HepG2 (cell line): Measurements from ENCODE around the gene RAC3. TPM values are rescaled to one million over a fixed set of nuclear protein-coding genes. Genes with fewer than 3 reads are reported as not detected.
A peak's percentile ranks its signal among the peaks of the same experiment; 100 is the strongest.

Experiments used
- ELK4 ChIP-seq: sonication (generic); formaldehyde crosslinking; IDR thresholded peaks from 2 replicates; pipeline ENCODE4 v1.9.0; 2021; ENCODE audit warnings: missing genetic modification reagents, borderline replicate concordance
- GZF1 ChIP-seq: sonication (generic); formaldehyde crosslinking; IDR thresholded peaks from 2 replicates; pipeline ENCODE4 v1.5.1; 2020; ENCODE audit warnings: mild to moderate bottlenecking, missing genetic modification reagents
- MLX ChIP-seq: IDR thresholded peaks from 2 replicates; pipeline ENCODE4 v1.6.1; 2016
- MYPOP ChIP-seq: sonication (generic); formaldehyde crosslinking; IDR thresholded peaks from 2 replicates; pipeline ENCODE4 v1.8.1; 2023; ENCODE audit warnings: mild to moderate bottlenecking, moderate library complexity, missing genetic modification reagents
- NBN ChIP-seq: fragments of 450-650 bp; conservative IDR thresholded peaks from 2 replicates; pipeline ENCODE4 v1.6.1; 2017
- NFE2 ChIP-seq: sonication (generic); formaldehyde crosslinking; IDR thresholded peaks from 2 replicates; pipeline ENCODE4 v1.4.0; 2020; ENCODE audit warnings: missing genetic modification reagents
- PCBP2 ChIP-seq: fragments of 200-400 bp; formaldehyde crosslinking; optimal IDR thresholded peaks from 2 replicates; pipeline ENCODE3; 2018; ENCODE audit warnings: low read length, low read depth; ENCODE audit not compliant: poor library complexity, severe bottlenecking
- RBFOX2 ChIP-seq: fragments of 200-400 bp; formaldehyde crosslinking; IDR thresholded peaks from 2 replicates; pipeline ENCODE4 v1.6.1; 2017; ENCODE audit warnings: low read depth, mild to moderate bottlenecking, low read length
- SNAPC5 ChIP-seq: sonication (generic); formaldehyde crosslinking; IDR thresholded peaks from 2 replicates; pipeline ENCODE4 v1.8.1; 2023; ENCODE audit warnings: mild to moderate bottlenecking, missing genetic modification reagents, borderline replicate concordance
- STAT6 ChIP-seq: sonication (generic); formaldehyde crosslinking; IDR thresholded peaks from 2 replicates; pipeline ENCODE4 v1.4.0; 2020; ENCODE audit warnings: missing genetic modification reagents, mild to moderate bottlenecking, borderline replicate concordance
- TAF15 ChIP-seq: fragments of 200-400 bp; formaldehyde crosslinking; IDR thresholded peaks from one replicate; pipeline ENCODE4 v1.6.1; 2018; ENCODE audit warnings: mild to moderate bottlenecking, low read depth, low read length; ENCODE audit not compliant: poor library complexity, severe bottlenecking
- ZFP37 ChIP-seq: sonication (generic); formaldehyde crosslinking; IDR thresholded peaks from 2 replicates; pipeline ENCODE4 v1.4.0; 2020; ENCODE audit warnings: missing genetic modification reagents, borderline replicate concordance
- ZKSCAN8 ChIP-seq: IDR thresholded peaks from 2 replicates; pipeline ENCODE4 v1.6.1; 2016; ENCODE audit warnings: borderline replicate concordance, missing genetic modification reagents, missing compliant biosample characterization
- ZNF256 ChIP-seq: sonication (generic); formaldehyde crosslinking; conservative IDR thresholded peaks from 2 replicates; pipeline ENCODE4 v1.4.0; 2020; ENCODE audit warnings: missing genetic modification reagents
- ZNF335 ChIP-seq: sonication (generic); formaldehyde crosslinking; IDR thresholded peaks from 2 replicates; pipeline ENCODE4 v1.4.0; 2020; ENCODE audit warnings: missing genetic modification reagents
- ZNF431 ChIP-seq: sonication (generic); formaldehyde crosslinking; IDR thresholded peaks from 2 replicates; pipeline ENCODE4 v1.9.0; 2022; ENCODE audit warnings: missing genetic modification reagents, low read depth, mild to moderate bottlenecking, borderline replicate concordance
- polyA plus RNA-seq, 8 experiments: library from polyadenylated mRNA; depleted of rRNA in 3 of 8; stranded (reverse) in 7 of 8; unstranded in 1 of 8; fragments of >200 nt; fragmentation: Illumina TruSeq in 4 of 8; extraction: Trizol in 4 of 8; gene quantifications; 2 replicates each; pipeline versions ENCODE4 v1.2.1 to v1.2.3, GENCODE V29; 2011 to 2016; ENCODE audit warnings: low read depth in 4 of 8, missing spikeins in 1 of 8, mixed read lengths in 1 of 8; ENCODE audit not compliant: insufficient read depth in 1 of 8
- total RNA-seq, 5 experiments: library from RNA; depleted of rRNA; stranded (reverse); fragments of >200 nt; fragmentation: Illumina TruSeq; extraction: Trizol; gene quantifications; 2 replicates each; pipeline ENCODE4 v1.2.3, GENCODE V29; 2016; ENCODE audit warnings: low read depth in 1 of 5
- TF ChIP-seq, protein P1 (sequence below): sonication (generic); formaldehyde crosslinking; IDR thresholded peaks from 2 replicates; pipeline ENCODE4 v1.5.0; 2020; ENCODE audit warnings: mild to moderate bottlenecking, missing genetic modification reagents, borderline replicate concordance

Gene RAC3
- total and polyA plus RNA-seq, 2 of the 13 experiments (the other 11 are each of a cell fraction or from before 2014, with no cell fraction given): 10.5 to 21.3 TPM

DNA sequence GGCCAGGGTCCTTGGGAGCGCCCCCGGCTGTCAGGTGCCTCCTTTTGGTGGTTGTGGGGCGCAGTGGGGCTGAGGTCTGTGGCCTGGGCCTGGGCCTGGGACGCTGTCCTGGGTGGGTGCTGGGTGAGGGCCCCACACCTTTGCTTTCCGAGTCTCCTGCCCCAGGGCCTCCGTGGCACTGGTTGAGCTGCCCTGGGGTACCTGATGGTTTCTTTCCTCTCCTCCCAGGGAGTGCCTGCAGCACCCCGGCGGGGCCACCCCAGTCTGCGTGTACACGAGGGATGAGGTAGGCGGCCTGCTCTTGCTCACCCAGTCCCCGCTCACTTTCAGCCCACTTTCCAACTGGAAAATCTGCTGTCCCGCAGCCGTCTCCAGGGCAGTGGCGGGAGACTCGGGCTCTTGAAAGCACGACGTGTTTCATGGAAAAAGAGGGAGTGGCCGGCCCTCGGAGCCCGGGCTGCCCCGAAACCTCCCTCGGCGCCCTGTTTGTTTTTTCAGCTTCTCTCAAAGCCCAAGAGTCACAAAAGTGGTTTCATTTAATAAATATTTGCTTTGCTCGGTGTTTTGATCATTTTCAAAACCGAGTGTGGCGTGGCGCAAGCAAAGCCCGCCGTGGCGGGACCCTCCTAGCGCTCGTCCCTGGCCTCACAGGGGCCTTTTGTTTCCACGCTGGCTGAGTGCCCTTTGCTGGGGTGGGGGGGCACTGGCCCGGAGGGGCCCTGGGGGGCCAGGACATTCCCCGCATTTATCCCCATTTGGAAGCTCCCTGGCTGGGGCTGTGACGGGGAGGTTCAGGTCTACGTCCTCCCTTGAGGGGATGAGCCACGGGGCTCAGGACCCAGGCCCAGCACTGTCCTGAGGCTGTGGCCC, 36.6 kb upstream of the RAC3 start (continued):
- TF ChIP-seq STAT6 (CRISPR knock-in tag) (no peak; the same call in 1 of the 2 replicates), TAF15 (peak; percentile 73), ZNF431 (CRISPR knock-in tag) (no peak), GZF1 (CRISPR knock-in tag) (no peak), ZNF335 (no peak), NBN (no peak), MYPOP (CRISPR knock-in tag) (peak; percentile 86), MLX (CRISPR knock-in tag) (peak; percentile 62), RBFOX2 (peak; percentile 99), ZFP37 (CRISPR knock-in tag) (no peak), SNAPC5 (CRISPR knock-in tag) (0 out of 2 replicates have a peak, but pooled peaks have one; percentile 21), ZKSCAN8 (peak; percentile 16; the same call in 1 of the 2 replicates), ZNF256 (CRISPR knock-in tag) (peak; percentile 49; the same call in 1 of the 2 replicates), ELK4 (CRISPR knock-in tag) (no peak), PCBP2 (no peak), NFE2 (CRISPR knock-in tag) (no peak)
- TF ChIP-seq, protein P1, sequence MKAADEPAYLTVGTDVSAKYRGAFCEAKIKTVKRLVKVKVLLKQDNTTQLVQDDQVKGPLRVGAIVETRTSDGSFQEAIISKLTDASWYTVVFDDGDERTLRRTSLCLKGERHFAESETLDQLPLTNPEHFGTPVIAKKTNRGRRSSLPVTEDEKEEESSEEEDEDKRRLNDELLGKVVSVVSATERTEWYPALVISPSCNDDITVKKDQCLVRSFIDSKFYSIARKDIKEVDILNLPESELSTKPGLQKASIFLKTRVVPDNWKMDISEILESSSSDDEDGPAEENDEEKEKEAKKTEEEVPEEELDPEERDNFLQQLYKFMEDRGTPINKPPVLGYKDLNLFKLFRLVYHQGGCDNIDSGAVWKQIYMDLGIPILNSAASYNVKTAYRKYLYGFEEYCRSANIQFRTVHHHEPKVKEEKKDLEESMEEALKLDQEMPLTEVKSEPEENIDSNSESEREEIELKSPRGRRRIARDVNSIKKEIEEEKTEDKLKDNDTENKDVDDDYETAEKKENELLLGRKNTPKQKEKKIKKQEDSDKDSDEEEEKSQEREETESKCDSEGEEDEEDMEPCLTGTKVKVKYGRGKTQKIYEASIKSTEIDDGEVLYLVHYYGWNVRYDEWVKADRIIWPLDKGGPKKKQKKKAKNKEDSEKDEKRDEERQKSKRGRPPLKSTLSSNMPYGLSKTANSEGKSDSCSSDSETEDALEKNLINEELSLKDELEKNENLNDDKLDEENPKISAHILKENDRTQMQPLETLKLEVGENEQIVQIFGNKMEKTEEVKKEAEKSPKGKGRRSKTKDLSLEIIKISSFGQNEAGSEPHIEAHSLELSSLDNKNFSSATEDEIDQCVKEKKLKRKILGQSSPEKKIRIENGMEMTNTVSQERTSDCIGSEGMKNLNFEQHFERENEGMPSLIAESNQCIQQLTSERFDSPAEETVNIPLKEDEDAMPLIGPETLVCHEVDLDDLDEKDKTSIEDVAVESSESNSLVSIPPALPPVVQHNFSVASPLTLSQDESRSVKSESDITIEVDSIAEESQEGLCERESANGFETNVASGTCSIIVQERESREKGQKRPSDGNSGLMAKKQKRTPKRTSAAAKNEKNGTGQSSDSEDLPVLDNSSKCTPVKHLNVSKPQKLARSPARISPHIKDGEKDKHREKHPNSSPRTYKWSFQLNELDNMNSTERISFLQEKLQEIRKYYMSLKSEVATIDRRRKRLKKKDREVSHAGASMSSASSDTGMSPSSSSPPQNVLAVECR (CRISPR knock-in tag): peak; percentile 17; the same call in 1 of the 2 replicates
